Stimulated activated naive CD8-positive, alpha-beta T cell treated with anti-CD3 and anti-CD28 coated beads, Interleukin-15, amount 100 ng/mL, for 72 hours (primary cell): ENCODE data around the gene ANKRD40.
"Not testable (repeated sequence)": the region's sequence is repeated elsewhere in the genome, so short reads cannot be mapped to it uniquely, and the experiment has no call there.

ENCODE experiments used
- ATAC-seq: fragments of 150-1000 bp; cut with Tn5 transposase; 2 replicates; pipeline ENCODE4 v1.10.0; 2021; ENCODE audit warnings: mild to moderate bottlenecking, moderate library complexity
- DNase-seq, 2 donors: peaks; one replicate each; pipeline ENCODE4 v3.0.0; 2021 to 2022
- H3K27ac Mint-ChIP-seq, 2 donors: one replicate each; pipeline ENCODE4 v1.8.0; 2022; ENCODE audit warnings: mild to moderate bottlenecking in 2 of 2, mixed read lengths in 2 of 2, moderate library complexity in 2 of 2
- H3K27me3 Mint-ChIP-seq: one replicate; pipeline ENCODE4 v1.8.0; 2022; ENCODE audit warnings: mixed read lengths
- H3K4me1 Mint-ChIP-seq: one replicate; pipeline ENCODE4 v1.8.0; 2022; ENCODE audit warnings: mild to moderate bottlenecking, mixed read lengths
- H3K4me3 Mint-ChIP-seq, 2 donors: one replicate each; pipeline ENCODE4 v1.8.0; 2022; ENCODE audit warnings: mild to moderate bottlenecking in 2 of 2, mixed read lengths in 2 of 2, moderate library complexity in 1 of 2
- H3K9me3 Mint-ChIP-seq, 2 donors: one replicate each; pipeline ENCODE4 v1.8.0; 2022; ENCODE audit warnings: mixed read lengths in 2 of 2

Gene ANKRD40, protein sequence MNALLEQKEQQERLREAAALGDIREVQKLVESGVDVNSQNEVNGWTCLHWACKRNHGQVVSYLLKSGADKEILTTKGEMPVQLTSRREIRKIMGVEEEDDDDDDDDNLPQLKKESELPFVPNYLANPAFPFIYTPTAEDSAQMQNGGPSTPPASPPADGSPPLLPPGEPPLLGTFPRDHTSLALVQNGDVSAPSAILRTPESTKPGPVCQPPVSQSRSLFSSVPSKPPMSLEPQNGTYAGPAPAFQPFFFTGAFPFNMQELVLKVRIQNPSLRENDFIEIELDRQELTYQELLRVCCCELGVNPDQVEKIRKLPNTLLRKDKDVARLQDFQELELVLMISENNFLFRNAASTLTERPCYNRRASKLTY

DNA sequence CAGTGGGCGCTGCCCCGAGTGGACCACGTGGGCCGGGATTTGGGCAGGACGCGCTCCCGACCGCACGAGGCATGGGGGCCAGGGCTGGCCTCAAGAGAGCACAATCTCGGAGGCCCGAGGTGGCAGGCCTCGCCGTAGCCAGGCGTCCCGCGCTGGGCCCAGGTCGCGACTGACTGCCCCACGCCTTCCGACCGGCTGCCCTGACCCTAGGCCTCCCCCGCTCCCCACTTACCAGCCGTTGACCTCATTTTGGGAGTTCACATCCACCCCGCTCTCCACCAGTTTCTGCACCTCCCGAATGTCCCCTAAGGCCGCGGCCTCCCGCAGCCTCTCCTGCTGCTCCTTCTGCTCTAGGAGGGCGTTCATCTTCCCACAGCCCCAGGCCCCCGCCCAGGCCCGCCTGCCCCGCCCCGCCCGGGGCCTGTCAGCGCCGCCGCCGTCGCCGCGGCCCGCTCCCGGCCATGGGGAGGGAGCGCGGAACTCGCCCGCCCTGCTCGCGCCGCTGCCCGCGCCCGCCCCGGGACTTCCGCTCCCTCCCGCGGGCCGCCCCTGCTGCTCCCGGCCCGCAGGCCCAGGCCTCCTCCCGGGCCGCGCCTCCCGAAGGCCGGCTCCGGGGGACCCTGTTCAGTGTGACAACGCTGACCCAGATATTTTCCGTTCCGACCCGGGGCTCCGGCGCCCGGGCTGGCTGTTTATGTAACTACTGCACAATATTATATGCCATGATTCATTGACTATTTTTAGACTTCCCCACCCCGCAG is at the start of gene ANKRD40:
Gene ANKRD40 (minus strand): TSS at position 626 of the 761 bp plus-strand sequence. CDS start 260 bp downstream, at position 366.
- Mint-ChIP-seq H3K4me1 (peaks cover 49% of the 10 kb centered on the region), H3K9me3 (no peaks in the 10 kb centered on the region), H3K27ac (peak within 1 kb of the TSS; percentile 98 to 99), H3K4me3 (peak within 1 kb of the TSS; percentile 90 to 95), H3K27me3 (no peaks in the 10 kb centered on the region)
- peak; percentile 93 for ATAC-seq
- peak; percentile 95 for DNase-seq

DNA sequence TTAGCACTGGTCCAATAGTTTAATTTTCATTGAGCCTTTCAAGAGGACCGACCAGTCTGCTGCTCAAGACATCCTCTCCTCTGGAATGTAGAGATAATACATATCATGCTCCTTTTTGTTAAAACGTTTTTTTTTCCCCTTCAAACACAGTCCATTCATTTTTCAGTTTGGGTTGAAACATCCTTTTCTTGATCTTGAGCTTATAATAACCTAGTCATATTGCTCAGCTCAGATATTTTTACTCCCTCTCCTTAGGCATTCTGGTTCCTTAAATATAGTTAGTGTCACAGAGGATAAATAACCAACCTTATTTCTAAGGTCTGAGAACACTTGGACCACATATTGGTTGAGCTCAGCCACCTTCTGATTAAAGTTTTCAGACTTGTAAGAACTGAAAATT is 46.8 kb upstream of the ANKRD40 start:
- no peaks in the 10 kb centered on the region for H3K9me3 Mint-ChIP-seq
- H3K27ac Mint-ChIP-seq, result no peak overlapping the region
- no peak for ATAC-seq
- no peaks in the 10 kb centered on the region for H3K4me1 Mint-ChIP-seq
- H3K4me3 Mint-ChIP-seq, result no peak overlapping the region
- no peaks in the 10 kb centered on the region for H3K27me3 Mint-ChIP-seq
- no peak for DNase-seq

DNA sequence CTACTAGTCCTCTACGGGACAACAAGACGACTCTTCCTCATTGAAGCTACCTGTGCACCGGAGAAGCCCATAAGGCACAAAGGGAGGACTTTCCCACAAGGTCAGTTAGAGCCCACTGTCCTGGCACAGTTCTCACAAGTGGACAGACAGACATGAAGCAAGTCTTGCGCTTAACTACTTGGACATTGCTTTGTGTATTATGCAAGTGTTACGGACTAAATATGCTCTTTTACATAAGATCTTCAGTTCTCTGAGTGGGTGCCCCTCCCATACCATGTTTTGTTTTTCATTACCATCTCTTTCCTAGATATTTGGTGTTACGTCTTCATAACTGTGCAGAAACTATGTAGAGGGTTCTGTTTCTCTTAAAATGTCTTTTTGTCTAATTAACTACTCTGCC is 41.5 kb upstream of the ANKRD40 start:
- Mint-ChIP-seq H3K27ac (peak overlapping the region in 1 of 2 donors; percentile 13), H3K9me3 (no peaks in the 10 kb centered on the region), H3K4me1 (no peaks in the 10 kb centered on the region), H3K4me3 (no peak overlapping the region), H3K27me3 (no peaks in the 10 kb centered on the region)
- DNase-seq, result no peak
- no peak for ATAC-seq

- H3K9me3 Mint-ChIP-seq, result no peaks in the 10 kb centered on the region
- ATAC-seq (no peak), DNase-seq (no peak)
- H3K4me3 Mint-ChIP-seq, result no peak overlapping the region
- H3K27me3 Mint-ChIP-seq, result no peaks in the 10 kb centered on the region
- no peaks in the 10 kb centered on the region for H3K4me1 Mint-ChIP-seq
- peak overlapping the region in 1 of 2 donors; percentile 60 for H3K27ac Mint-ChIP-seq
These were observed 37.9 kb upstream of the ANKRD40 start for GRCh38 chr17:50745631-50746030.

DNA sequence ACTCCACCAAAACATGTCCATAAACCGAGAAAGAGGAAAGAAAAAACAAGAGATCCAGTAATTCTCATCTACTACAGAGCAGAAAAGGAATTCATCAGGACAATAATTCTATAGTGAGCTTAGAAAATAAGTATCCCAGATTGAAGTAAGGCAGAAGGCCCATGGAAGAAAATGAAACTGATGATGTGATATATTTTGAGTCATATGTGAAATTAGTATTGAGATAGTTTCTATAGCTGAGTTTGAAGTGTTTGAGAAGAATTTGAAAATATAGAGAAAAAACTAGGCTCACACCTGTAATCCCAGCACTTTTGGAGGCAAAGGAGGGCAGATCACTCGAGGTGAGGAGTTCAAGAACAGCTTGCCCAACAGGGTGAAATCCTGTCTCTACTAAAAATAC is 31.4 kb upstream of the ANKRD40 start:
- Mint-ChIP-seq H3K27ac (no peak overlapping the region), H3K9me3 (no peaks in the 10 kb centered on the region), H3K4me3 (peak overlapping the region in 1 of 2 donors; percentile 3), H3K27me3 (no peaks in the 10 kb centered on the region), H3K4me1 (peaks cover 44% of the 10 kb centered on the region)
- no peak for DNase-seq
- peak; percentile 45 for ATAC-seq

DNA sequence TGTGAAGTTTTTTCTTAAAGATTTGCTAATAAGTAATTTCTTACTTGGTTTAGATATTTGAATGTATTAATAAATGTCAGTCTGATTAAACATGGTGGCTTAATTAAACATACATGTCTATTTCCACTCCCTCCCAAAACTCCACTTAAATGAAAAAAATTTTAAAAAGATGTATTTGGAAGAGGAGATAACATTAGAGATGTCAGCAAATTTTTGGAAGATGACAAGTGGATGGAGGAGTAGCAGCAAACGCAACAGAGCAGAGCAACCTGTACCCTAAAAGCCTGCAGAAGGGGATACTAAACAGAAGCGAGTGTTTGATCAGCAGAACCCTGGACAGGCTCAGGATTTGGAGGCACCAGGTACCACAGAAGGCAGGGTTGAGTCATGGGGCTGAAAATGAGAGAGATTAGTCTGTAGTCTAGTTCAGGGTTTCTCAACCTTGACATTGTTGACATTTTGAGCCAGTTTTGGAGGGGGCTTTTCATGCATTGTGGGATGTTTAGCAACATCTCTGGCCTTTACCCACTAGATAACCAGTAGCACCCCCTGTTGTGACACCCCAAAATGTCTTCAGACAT is 29.5 kb upstream of the ANKRD40 start:
- no peak overlapping the region for H3K4me3 Mint-ChIP-seq
- peaks cover 52% of the 10 kb centered on the region for H3K4me1 Mint-ChIP-seq
- peak; percentile 96 for ATAC-seq

DNA sequence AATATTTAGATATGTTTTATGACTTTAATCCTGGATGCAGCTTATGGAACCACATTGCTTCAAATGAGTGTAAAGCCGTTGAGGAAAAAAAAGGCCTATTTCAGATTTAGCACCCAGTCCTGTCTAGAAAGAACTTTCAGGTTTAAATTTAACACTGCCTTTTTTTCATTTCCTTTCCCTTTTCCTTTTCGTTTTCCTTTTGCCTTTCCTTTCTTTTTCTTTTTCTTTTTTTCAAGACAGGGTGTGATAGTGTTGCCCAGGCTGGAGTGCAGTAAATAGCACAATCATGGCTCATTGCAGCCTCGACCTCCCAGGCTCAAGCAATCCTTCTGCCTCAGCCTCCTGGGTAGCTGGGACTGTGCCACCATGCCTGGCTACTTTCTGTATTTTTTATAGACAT is 27.6 kb upstream of the ANKRD40 start:
- no peak overlapping the region for H3K4me3 Mint-ChIP-seq
- no peak for ATAC-seq
- no peak overlapping the region for H3K27ac Mint-ChIP-seq
- peaks cover 69% of the 10 kb centered on the region for H3K4me1 Mint-ChIP-seq
- no peaks in the 10 kb centered on the region for H3K9me3 Mint-ChIP-seq
- no peak for DNase-seq
- no peaks in the 10 kb centered on the region for H3K27me3 Mint-ChIP-seq

More for the DNA sequence above, 29.5 kb upstream of the ANKRD40 start:
- Mint-ChIP-seq H3K27ac (peak overlapping the region; percentile 92), H3K9me3 (no peaks in the 10 kb centered on the region), H3K27me3 (no peaks in the 10 kb centered on the region)
- DNase-seq, result peak in 1 of 2 donors; percentile 28

DNA sequence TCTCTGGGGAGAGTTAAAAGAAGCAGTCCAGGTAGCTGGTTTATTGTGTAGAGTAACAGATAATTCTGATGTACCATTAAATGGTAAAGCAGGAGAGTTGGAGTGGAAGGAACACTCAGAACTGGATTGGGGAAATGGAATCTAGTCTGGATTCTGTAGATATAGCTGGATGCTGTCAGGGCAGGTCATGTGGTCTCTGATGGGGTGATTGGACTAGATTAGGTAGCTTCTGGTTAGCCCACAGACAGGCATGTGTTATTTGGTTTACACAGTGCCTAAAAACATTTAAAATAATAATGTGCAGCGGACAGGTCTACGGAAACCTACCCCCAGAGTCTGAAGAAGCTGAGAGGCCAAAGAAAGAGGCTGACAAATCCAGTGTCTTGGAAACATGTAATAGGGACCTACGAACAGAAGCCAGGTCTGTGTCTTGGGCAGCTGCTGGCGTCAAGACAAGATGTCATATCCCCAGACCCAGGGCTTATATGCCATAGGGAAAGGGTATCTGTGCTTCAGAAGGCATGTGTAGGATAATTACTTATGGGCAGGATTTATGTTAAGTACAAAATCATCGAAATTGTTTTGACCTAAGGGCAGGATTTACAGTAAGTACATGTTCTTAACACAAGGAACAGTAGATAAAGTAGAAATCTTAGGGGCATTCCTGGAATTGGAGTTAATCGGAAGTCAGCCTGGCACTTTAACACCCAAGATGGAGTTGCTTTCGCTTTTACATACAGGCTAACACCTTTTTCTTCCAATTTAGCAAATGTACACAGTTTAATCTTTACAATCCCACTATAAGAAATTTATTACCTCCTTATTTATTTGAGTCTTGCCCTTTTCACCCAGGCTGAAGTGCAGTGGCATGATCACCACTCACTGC is 24.1 kb upstream of the ANKRD40 start:
- Mint-ChIP-seq H3K27me3 (no peaks in the 10 kb centered on the region), H3K27ac (peak overlapping the region; percentile 47 to 89), H3K4me1 (peaks cover 69% of the 10 kb centered on the region), H3K9me3 (no peaks in the 10 kb centered on the region), H3K4me3 (peak overlapping the region in 1 of 2 donors; percentile 4)
- no peak for DNase-seq
- ATAC-seq, result no peak

GRCh38 chr17:50728881-50729765 is 21.4 kb upstream of the ANKRD40 start:
- H3K9me3 Mint-ChIP-seq, result no peaks in the 10 kb centered on the region
- ATAC-seq, result no peak
- peak overlapping the region in 1 of 2 donors; percentile 9 for H3K4me3 Mint-ChIP-seq
- peak overlapping the region in 1 of 2 donors; percentile 19 for H3K27ac Mint-ChIP-seq
- H3K4me1 Mint-ChIP-seq, result peaks cover 66% of the 10 kb centered on the region
- DNase-seq, result no peak
- H3K27me3 Mint-ChIP-seq, result no peaks in the 10 kb centered on the region

GRCh38 chr17:50728112-50728429 is 20.4 kb upstream of the ANKRD40 start:
- Mint-ChIP-seq H3K4me1 (peaks cover 73% of the 10 kb centered on the region), H3K9me3 (no peaks in the 10 kb centered on the region), H3K27me3 (no peaks in the 10 kb centered on the region), H3K4me3 (no peak overlapping the region), H3K27ac (no peak overlapping the region)
- ATAC-seq (no peak), DNase-seq (no peak)

- Mint-ChIP-seq H3K27me3 (no peaks in the 10 kb centered on the region), H3K4me3 (peak overlapping the region in 1 of 2 donors; percentile 5), H3K4me1 (peaks cover 72% of the 10 kb centered on the region), H3K9me3 (no peaks in the 10 kb centered on the region), H3K27ac (no peak overlapping the region)
- no peak for ATAC-seq
- DNase-seq, result no peak
These were observed 18.3 kb upstream of the ANKRD40 start for GRCh38 chr17:50725769-50726655.

DNA sequence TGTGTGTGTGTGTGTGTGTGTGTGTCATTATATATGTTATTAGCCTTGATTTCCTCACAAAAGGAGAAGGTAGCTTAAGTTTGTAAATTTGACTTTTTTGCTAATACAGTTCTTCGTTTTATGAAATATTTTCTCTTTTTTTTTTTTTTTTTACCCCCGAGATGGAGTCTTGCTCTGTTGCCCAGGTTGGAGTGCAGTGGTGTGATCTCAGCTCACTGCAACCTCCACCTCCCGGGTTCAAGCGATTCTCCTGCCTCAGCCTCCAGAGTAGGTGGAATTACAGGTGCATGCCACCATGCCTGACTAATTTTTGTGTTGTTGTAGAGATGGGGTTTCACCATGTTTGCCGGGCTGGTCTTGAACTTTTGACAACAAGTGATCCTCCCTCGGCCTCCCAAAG is 16.9 kb upstream of the ANKRD40 start:
- not testable (repeated sequence) for H3K9me3 Mint-ChIP-seq, H3K27me3 Mint-ChIP-seq, ATAC-seq, DNase-seq
- Mint-ChIP-seq H3K27ac (peak overlapping the region; percentile 40 to 63), H3K4me1 (peaks cover 67% of the 10 kb centered on the region), H3K4me3 (peak overlapping the region in 1 of 2 donors; percentile 26)

DNA sequence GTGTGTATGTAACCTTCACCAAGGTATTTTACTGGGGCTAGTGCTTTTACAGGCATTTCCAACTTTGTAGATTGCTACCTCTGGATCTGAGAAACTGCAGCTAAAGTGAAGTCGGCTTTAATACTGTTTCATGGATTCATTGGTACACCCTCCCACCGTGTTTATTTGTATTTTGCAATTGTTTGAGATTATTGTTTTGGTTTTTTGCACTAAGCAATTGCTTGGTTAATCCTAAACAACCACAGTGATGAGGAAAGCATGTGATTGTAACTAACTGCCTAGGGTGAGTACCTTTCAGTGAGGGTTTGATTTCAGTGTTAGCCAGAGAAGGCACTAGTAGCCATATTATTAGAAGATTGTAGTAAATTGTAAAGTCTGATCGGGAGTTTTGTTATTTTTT is 15.0 kb upstream of the ANKRD40 start:
- no peak for DNase-seq
- Mint-ChIP-seq H3K27me3 (no peaks in the 10 kb centered on the region), H3K9me3 (no peaks in the 10 kb centered on the region), H3K27ac (no peak overlapping the region), H3K4me3 (peak overlapping the region; percentile 91 to 94), H3K4me1 (peaks cover 60% of the 10 kb centered on the region)
- ATAC-seq, result no peak
